Activated T-helper 1 cell treated with Interleukin-2 at 50 U/mL for 16 hours (primary cell): ENCODE results near the gene PRDX6.
"Not testable (repeated sequence)": the region's sequence is repeated elsewhere in the genome, so short reads cannot be mapped to it uniquely, and the experiment has no call there.

Experiments used
- DNase-seq: peaks from one replicate; pipeline ENCODE4 v3.0.0-alpha.2; 2020; ENCODE audit warnings: low read depth

Gene PRDX6

DNA sequence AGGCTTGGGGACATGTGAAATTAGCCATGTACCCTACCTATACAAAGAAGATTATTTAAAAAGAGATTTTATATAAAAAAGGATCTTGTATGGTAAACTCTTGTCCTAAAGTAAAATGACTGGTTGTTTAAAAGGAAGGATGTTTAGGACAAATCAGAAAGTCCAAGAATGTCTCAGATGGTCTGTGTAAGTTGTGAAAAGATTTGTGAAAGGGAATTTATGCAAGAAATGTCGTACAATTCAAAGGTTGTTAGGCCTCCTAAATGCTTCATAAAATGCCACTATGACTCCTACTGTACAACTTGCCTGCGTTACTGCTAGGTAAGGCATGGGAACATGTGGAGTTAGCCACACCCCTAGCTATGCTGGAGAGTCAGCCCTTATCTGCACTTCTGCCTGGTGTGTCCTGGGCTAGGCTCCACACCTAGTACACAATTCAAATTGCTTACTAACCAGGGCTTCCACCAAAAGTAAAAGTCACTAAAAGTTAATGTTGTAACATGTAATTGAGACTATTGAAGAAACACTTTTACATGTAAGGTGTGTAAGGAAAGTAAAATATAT is 19.7 kb downstream of the PRDX6 start:
- DNase-seq, result no peak

DNA sequence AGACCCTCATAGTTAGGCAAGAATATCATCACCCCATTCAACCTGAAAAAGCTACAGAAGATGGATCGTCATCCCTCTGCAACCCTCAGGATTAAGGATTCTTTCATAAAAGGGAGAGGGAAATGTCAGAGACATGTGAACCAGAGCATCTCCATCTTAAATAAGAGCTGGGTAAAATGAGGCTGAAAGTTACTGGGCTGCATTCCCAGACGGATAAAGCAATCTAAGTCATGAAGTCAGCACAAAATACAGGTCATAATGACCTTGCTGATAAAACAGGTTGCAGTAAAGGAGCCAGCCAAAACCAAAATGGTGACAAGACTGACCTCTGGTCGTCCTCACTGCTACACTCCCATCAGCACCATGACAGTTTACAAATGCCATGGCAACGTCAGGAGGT is 22.6 kb downstream of the PRDX6 start:
- DNase-seq, result no peak

DNA sequence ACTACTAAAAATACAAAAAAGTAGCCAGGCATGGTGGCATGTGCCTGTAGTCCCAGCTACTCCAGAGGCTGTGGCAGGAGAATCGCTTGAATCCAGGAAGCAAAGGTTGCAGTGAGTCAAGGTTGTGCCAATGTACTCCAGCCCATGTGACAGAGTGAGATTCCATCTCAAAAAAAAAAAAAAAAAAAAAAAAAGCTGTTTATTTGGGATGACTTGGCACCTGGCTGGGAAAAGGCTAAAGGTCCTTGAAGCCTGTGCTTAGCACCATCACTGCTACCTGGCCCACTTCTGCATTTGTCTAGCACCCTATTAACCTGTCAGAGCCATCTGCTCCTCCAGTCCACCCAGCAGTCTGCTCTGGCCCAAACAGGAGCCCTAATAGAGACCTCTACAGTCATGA is 25.0 kb downstream of the PRDX6 start:
- no peak for DNase-seq

DNA sequence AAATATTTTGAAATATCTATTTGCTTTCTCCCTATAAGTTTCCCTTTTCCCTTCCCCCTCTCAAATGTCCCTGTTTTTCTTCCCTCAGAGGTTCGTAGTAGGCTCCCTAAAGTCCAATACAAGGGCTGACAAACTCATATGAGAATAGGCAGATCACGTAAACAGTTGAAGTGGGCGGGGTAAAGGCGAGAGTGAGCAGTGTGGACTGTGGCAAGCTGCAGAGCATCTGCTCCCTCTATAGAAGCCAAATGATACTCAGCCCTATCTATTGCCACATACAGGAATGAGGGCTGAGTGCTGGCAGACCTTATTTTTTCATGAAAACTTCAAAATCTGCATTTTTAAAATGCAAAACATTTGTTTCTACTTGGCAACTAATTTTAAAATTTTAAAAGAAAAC is 26.3 kb downstream of the PRDX6 start:
- no peak for DNase-seq

DNA sequence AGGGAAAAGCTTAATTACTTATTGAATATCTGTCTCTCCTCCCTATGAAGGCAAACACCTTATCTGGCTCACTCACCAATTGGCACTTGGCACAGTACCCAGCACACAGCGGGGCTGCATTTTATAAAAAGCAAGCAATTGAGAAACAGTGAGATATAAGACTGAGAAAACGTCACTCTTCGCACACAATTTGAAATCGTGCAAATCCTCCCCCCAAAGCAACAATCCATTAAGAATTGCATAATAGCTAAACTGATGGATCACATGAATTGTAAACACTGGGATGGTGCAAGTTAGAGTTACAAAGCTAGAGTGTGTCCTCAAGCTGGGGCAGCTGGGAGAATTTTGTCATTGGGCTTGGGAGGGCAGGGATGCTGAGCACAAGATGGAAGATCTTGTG is 27.1 kb downstream of the PRDX6 start:
- DNase-seq, result no peak

DNA sequence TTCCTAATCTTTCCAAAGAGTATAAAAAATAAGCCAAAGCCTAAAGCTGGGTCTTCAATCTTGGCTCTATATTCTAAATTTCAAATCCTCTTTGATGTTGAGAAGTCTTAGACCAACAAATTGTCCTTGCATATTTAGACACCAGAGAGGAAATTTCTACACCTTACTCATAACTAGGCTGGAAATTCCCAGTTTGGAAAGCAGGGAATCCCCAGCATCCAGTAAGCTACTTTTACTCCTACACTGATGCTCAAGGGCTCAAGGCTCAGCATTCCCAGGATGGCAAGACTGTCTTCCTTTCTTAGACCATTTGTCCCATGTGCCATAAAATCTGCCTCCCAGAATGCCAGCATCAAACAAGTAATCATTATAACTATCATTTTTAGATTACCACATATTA is 28.3 kb downstream of the PRDX6 start:
- DNase-seq, result no peak

DNA sequence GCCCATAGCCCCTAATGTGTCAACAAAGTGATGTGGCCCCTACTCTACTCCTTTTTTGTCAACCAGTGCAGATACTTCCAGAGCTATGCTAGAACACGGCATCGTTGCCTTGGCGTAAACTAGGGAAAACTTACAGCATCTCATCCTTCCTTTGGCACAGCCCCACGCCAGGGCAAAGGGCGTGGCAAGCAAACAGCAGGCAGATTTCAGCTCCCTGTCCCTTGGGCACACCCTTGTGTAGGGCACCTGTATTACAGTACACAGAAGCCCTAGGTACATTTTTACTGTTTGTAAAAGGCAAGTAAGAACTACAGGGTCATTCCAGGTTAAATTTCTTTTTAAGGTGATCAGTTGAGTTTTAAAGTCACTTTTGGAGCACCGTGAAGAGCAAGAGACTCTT is 29.3 kb downstream of the PRDX6 start:
- DNase-seq, result no peak

DNA sequence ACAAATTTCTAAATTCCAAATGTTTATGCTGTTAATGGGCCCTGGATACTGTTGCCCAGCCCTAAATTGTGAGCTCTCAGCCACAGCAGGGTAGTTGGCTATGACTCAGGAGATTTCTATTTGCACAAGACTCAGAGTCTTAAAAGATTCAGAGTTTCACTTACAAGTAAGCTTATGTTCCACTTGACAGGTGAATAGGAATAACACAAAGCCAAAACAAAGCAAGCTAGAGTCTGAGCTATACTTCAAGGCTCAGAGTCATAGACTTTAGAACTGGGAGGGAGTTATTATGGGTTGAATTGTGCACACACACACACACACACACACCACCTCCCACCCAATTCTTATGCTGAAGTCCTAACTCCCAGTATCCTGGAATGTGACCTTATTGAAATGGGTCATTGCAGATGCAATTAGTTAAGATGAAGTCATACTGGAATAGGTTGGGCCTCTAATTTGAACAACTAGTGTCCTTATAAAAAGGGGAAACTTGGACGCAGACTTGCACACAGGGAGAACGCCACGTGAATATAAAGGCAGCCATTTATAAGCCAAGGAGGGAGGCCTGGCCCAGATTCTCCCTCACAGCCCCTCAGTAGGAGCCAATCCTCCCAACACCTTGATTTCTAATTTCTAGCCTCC is 30.2 kb downstream of the PRDX6 start:
- DNase-seq, result no peak

DNA sequence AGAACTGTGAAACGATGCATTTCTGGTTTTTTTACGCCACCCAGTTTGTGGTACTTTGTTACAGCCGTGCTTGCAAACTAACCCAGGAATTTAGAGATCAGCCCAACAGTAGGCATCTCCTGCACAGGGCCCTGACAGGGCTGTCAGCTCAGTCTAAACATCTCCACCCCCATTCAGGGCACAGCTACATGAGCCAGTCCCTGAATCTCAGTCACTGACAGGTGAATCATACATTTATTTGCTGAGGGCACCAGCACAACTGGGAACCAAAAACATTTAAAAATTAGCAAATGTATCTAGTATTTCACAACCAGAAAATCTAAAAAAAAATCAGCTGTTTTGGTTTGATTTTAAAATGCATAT is 30.7 kb downstream of the PRDX6 start:
- DNase-seq, result no peak

DNA sequence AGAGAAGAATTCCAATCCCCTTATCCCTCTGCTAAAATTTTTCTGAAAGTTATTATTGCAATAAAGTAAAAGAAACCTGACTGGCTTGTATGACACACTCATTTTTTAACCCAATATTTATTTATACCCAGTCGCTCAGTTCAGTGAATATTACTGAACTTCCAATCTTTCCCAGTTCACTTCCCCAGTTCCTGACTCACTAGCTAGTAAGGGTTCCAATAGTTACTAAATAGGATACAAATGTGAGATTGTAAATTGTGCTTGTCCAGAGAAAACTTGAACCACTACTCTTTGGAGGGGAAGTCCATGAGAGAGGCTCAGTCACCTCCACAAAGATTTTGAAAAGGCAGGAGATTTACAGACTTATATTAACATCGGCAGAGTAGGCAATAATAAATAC is 31.4 kb downstream of the PRDX6 start:
- DNase-seq, result no peak

DNA sequence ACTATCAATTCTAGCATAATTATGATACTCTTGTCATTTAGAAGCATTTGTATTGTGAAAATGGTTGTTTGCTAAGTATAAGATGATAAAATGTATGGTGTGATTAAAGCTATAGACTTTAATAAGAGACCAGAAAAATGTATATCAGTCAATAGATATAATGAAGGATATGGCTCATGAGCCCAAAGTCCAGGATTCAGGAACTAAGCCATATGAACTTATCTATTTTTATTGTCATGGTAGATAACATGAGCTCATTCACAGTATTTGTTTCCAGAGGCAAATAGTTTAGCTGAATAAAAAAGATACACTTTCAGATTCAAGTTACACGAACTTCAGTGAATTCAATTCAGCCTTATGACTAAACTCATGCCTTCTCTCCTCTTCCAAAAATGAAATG is 32.7 kb downstream of the PRDX6 start:
- no peak for DNase-seq

DNA sequence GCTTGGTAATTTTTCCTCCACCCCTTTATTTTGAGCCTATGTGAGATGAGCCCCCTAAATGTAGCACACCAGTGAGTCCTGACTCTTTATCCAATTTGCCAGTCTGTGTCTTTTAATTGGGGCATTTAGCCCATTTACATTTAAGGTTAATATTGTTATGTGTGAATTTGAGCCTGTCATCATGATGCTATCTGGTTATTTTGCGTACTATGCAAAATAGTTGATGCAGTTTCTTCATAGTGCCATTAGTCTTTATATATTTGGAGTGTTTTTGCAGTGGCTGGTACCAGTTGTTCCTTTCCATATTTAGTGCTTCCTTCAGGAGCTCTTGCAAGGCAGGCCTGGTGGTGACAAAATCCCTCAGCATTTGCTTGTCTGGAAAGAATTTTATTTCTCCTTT is 37.4 kb downstream of the PRDX6 start:
- not testable (repeated sequence) for DNase-seq

DNA sequence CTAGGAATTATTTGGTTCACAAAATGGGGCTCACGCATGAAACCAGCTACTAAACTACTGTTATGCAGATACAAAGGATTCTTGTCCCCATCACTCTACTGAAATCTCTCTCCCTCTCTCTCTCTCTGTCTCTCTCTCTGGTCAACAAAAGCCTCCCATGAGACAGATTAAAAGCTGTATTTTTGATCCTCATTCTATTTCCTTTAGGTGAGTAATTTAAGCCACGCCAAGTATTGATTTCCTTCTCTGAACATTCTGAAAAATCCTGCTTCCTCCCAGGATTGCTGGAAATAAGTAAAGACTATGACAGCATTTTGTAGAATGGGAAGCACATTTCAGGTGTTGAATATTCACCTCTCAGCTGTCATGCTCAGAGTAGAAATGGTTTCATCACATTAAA is 43.7 kb downstream of the PRDX6 start:
- no peak for DNase-seq

DNA sequence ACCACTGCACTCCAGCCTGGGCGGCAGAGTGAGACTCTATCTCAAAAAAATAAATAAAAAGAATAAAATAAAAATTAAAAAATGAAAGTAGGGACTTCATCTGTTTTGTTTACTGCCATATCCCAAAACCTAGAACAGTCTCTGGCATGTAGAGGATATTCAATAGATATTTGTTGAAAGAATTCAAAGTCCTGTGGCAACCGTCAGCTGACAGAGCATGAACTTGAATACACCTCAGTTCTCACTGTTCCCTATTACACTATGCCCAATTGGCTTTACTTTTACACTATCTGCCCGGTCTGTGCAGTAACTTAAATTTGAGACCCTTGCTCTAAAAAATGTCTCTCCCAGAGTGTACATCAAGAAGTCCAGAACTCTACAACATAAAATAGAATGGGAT is 46.2 kb downstream of the PRDX6 start:
- DNase-seq, result no peak

DNA sequence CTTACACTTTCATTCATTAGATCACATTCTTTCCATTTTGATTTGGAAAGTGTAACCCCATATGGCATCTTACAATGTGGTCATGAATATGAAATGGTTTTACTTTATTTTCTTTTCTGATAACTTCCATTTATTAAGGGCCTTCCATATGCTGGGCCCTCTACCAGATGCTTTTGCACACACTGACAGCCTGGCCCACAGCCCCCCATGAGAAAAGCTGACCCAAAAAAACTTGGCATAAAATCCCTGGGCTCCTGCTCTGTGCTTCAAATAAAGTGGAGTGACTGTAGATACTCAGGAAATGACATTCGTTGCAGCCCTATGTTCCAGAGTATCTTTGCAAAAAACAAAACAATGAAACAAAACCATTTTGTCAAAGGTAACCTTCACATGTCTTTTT is 48.8 kb downstream of the PRDX6 start:
- DNase-seq, result no peak

DNA sequence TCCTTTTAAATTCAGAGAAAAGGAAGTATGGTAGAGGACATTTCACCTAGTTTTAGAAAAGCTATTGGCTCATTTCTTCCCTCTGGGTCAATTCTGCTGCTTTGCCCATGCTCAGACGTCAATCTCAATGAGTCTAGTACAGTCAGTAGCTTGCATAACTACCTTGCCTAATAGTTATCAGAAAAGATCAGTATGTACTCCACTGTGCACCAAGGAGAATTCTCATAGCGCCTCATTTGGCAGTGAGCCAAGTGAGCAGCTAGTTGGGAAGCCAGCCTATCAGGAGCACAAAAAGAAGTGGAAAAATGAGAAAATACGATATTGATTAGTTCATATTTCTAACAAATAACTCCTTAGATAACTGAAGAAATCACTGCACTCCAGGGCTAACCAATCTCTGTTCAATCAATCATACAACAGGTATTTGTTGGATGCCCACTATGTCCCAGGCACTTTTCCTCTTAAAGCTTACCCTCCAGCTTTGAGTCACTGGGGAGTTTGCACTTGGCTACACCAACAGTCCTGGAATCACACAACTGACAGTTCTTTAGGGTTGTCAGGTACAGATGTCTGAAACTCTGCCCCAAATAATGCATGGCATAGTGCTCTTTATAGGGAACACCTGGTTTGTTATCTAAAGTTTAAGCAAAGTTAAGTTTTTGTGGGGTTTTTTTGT is 50.2 kb downstream of the PRDX6 start:
- DNase-seq, result no peak

DNA sequence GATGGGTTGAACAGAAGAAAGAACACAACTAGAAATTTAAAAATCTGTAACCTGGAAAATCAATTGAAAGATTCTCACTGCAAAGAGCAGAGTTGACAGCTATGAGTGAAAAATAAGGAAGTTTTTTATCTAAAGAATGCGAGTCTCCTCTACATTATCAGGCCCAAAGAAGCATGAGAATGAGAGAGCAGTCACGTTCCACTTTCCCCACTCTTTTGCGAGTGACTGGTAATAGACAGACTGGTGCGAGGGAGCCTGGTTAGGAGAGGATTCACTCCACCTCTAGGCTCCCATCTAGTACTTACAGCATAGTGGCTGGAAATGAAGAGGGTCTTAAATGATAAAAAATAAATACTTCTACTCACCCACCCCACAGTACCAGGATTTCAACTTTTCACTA is 52.0 kb downstream of the PRDX6 start:
- no peak for DNase-seq

DNA sequence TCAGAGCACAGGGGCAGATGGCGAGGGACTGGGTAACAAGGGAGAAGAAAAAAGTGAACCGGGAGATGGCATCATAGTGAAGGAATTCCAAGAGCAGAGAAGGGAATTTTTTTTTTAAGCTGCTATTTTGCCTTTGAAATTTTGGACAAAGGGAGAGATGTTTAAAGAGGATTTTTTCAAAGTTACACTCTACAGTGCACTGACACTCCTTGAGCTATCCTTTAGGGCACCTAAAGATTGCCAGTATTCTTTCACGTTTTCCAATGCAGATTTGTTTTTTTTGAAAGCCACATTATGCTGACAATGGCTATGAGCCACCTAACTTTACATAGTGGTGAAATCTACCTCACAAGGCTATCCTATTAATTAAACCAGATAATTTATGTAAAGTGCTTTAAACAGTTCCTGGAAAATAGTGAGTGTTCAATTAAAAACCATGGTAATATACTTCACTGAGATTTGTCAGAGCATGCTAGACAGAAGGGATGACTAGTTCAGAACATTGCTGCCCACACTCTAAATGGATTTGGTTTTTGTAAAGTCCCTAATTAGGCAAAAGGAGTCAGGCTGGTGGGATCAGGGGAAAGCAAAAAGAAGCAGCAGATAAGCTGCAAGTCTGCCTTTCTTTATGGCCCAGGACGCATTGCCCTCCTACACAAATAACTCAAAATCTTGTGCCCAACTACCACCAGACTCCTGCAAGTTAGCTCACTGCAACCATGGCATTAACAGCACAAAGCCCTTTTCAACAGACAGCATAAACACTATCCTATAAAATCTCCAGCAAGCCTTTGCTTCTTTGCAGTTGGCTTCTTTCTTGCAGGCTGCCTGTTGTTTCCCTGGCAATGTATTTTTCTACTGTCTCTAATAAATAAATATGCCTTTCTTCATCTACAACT is 53.9 kb downstream of the PRDX6 start:
- no peak for DNase-seq

DNA sequence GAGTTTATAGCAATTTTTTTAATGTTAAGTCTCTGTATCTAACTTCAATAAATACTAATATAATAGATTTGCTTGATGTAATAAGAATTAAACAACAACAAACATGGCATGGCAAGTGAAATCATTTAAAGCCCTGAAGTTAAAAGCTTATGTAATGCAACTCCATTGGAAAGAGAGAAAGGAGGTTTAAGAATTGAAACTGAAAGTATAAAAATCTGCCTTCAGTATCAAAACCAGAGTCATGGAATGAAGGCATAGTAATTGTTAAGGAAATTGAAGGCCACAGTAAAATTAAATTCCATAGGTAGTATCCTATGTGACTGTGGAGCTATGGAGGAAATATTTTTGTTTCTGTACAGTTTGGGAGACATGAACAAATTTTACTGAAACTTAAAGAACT is 55.1 kb downstream of the PRDX6 start:
- no peak for DNase-seq

DNA sequence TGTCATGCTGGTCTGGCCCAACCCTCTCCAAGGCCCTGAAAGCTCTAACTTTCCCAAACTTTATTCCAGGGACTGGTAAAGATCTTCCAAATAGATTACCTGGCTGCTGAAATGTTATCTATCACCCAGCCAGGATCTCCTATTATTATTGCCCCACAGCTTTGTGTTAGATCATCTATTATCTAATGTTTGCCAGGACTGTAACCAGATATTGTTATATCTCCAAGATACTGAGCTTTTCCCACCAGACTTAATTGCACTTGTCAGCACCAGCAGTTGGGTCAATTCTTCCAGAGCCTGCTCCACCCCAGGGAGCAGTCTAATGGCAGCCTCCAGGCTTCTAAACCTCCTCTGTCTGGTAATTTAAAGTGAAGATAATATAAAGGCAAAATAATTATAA is 59.1 kb downstream of the PRDX6 start:
- DNase-seq, result no peak
